Activated naive CD8-positive, alpha-beta T cell treated with anti-CD3 and anti-CD28 coated beads, Interleukin-2, amount 50 U/mL, for 24 hours (primary cell): ENCODE results near the gene HOXA10.

Experiments used
- ATAC-seq: fragments of 150-1000 bp; cut with Tn5 transposase; one replicate; pipeline ENCODE4 v1.10.0; 2021
- DNase-seq: peaks from one replicate; pipeline ENCODE4 v3.0.0; 2021
- H3K27ac Mint-ChIP-seq: one replicate; pipeline ENCODE4 v1.8.0; 2021; ENCODE audit warnings: mild to moderate bottlenecking, mixed read lengths
- H3K27me3 Mint-ChIP-seq: one replicate; pipeline ENCODE4 v1.8.0; 2021; ENCODE audit warnings: mixed read lengths
- H3K36me3 Mint-ChIP-seq: one replicate; pipeline ENCODE4 v1.8.0; 2021; ENCODE audit warnings: low read depth, mixed read lengths
- H3K4me1 Mint-ChIP-seq: one replicate; pipeline ENCODE4 v1.8.0; 2021; ENCODE audit warnings: mixed read lengths
- H3K4me3 Mint-ChIP-seq: one replicate; pipeline ENCODE4 v1.8.0; 2021; ENCODE audit warnings: mild to moderate bottlenecking, moderate library complexity, mixed read lengths
- H3K9me3 Mint-ChIP-seq: one replicate; pipeline ENCODE4 v1.8.0; 2021; ENCODE audit warnings: mixed read lengths

HOXA10 gene

GRCh38 chr7:27147199-27148030, 26.7 kb downstream of the HOXA10 start, which contains the start of gene HOXA6:
Gene HOXA6 (minus strand): TSS chr7:27147774. CDS start chr7:27147749, 25 bp downstream.
- no peaks in the 10 kb centered on the region for H3K9me3 Mint-ChIP-seq
- no peak for DNase-seq
- ATAC-seq = no peak
- H3K27ac Mint-ChIP-seq = no peak within 1 kb of the TSS
- peak within 1 kb of the TSS; percentile 26 for H3K4me3 Mint-ChIP-seq
- H3K4me1 Mint-ChIP-seq = peaks cover 27% of the 10 kb centered on the region
- no peaks in the 10 kb centered on the region for H3K36me3 Mint-ChIP-seq
- H3K27me3 Mint-ChIP-seq = peaks cover 74% of the 10 kb centered on the region

- Mint-ChIP-seq H3K4me1 (peaks cover 21% of the 10 kb centered on the region), H3K27ac (no peak overlapping the region), H3K27me3 (peaks cover 67% of the 10 kb centered on the region), H3K9me3 (no peaks in the 10 kb centered on the region), H3K36me3 (no peaks in the 10 kb centered on the region), H3K4me3 (no peak overlapping the region)
- DNase-seq (no peak), ATAC-seq (no peak)
These were observed 27.5 kb downstream of the HOXA10 start for GRCh38 chr7:27146491-27147198.

- Mint-ChIP-seq H3K4me3 (no peak overlapping the region), H3K4me1 (peaks cover 14% of the 10 kb centered on the region), H3K9me3 (no peaks in the 10 kb centered on the region), H3K36me3 (no peaks in the 10 kb centered on the region), H3K27me3 (peaks cover 63% of the 10 kb centered on the region), H3K27ac (no peak overlapping the region)
- ATAC-seq = no peak
- DNase-seq = no peak
These were observed 28.2 kb downstream of the HOXA10 start for GRCh38 chr7:27145914-27146412.

- H3K27me3 Mint-ChIP-seq = peaks cover 59% of the 10 kb centered on the region
- DNase-seq (no peak), ATAC-seq (no peak)
- H3K4me1 Mint-ChIP-seq = peaks cover 10% of the 10 kb centered on the region
- no peak overlapping the region for H3K27ac Mint-ChIP-seq
- no peaks in the 10 kb centered on the region for H3K36me3 Mint-ChIP-seq
- H3K4me3 Mint-ChIP-seq = no peak overlapping the region
- no peaks in the 10 kb centered on the region for H3K9me3 Mint-ChIP-seq
These were observed 28.8 kb downstream of the HOXA10 start for GRCh38 chr7:27145165-27145913.

- Mint-ChIP-seq H3K4me3 (no peak overlapping the region), H3K36me3 (no peaks in the 10 kb centered on the region), H3K9me3 (no peaks in the 10 kb centered on the region), H3K4me1 (peaks cover 8% of the 10 kb centered on the region), H3K27ac (no peak overlapping the region), H3K27me3 (peaks cover 54% of the 10 kb centered on the region)
- no peak for ATAC-seq
- no peak for DNase-seq
These were observed 29.3 kb downstream of the HOXA10 start for GRCh38 chr7:27144781-27145164.

- DNase-seq = no peak
- Mint-ChIP-seq H3K4me1 (peaks cover 8% of the 10 kb centered on the region), H3K27ac (no peak overlapping the region), H3K9me3 (no peaks in the 10 kb centered on the region), H3K27me3 (peaks cover 48% of the 10 kb centered on the region), H3K4me3 (no peak overlapping the region), H3K36me3 (no peaks in the 10 kb centered on the region)
- no peak for ATAC-seq
These were observed 30.0 kb downstream of the HOXA10 start for GRCh38 chr7:27143950-27144780.

GRCh38 chr7:27143023-27143949, 30.8 kb downstream of the HOXA10 start, which contains the start of gene HOXA5:
Gene HOXA5 (minus strand): TSS chr7:27143681. CDS start chr7:27143607, 74 bp downstream.
- Mint-ChIP-seq H3K27ac (no peak within 1 kb of the TSS), H3K9me3 (no peaks in the 10 kb centered on the region), H3K36me3 (no peaks in the 10 kb centered on the region)

GRCh38 chr7:27142580-27143022, 31.5 kb downstream of the HOXA10 start:
- H3K4me3 Mint-ChIP-seq = no peak overlapping the region
- no peak overlapping the region for H3K27ac Mint-ChIP-seq
- peaks cover 50% of the 10 kb centered on the region for H3K27me3 Mint-ChIP-seq

More at GRCh38 chr7:27143023-27143949, 30.8 kb downstream of the HOXA10 start, which contains the start of gene HOXA5:
- H3K27me3 Mint-ChIP-seq = peaks cover 47% of the 10 kb centered on the region
- ATAC-seq (no peak), DNase-seq (no peak)
- H3K4me3 Mint-ChIP-seq = no peak within 1 kb of the TSS
- peaks cover 5% of the 10 kb centered on the region for H3K4me1 Mint-ChIP-seq

GRCh38 chr7:27141923-27142579, 32.1 kb downstream of the HOXA10 start:
- Mint-ChIP-seq H3K27ac (no peak overlapping the region), H3K27me3 (peaks cover 49% of the 10 kb centered on the region)
- no peak for ATAC-seq

More at GRCh38 chr7:27142580-27143022, 31.5 kb downstream of the HOXA10 start:
- ATAC-seq (no peak), DNase-seq (no peak)
- peaks cover 2% of the 10 kb centered on the region for H3K4me1 Mint-ChIP-seq
- no peaks in the 10 kb centered on the region for H3K9me3 Mint-ChIP-seq
- H3K36me3 Mint-ChIP-seq = no peaks in the 10 kb centered on the region

GRCh38 chr7:27141137-27141922, 32.8 kb downstream of the HOXA10 start:
- Mint-ChIP-seq H3K4me3 (no peak overlapping the region), H3K27me3 (peaks cover 47% of the 10 kb centered on the region), H3K27ac (no peak overlapping the region), H3K9me3 (no peaks in the 10 kb centered on the region), H3K4me1 (peaks cover 4% of the 10 kb centered on the region), H3K36me3 (no peaks in the 10 kb centered on the region)
- DNase-seq (no peak), ATAC-seq (no peak)

More at GRCh38 chr7:27141923-27142579, 32.1 kb downstream of the HOXA10 start:
- no peaks in the 10 kb centered on the region for H3K9me3 Mint-ChIP-seq
- no peaks in the 10 kb centered on the region for H3K36me3 Mint-ChIP-seq
- peaks cover 4% of the 10 kb centered on the region for H3K4me1 Mint-ChIP-seq
- no peak for DNase-seq
- no peak overlapping the region for H3K4me3 Mint-ChIP-seq

- H3K36me3 Mint-ChIP-seq = no peaks in the 10 kb centered on the region
- no peak overlapping the region for H3K4me3 Mint-ChIP-seq
- DNase-seq (no peak), ATAC-seq (no peak)
- H3K27me3 Mint-ChIP-seq = peaks cover 52% of the 10 kb centered on the region
- no peaks in the 10 kb centered on the region for H3K9me3 Mint-ChIP-seq
- peaks cover 11% of the 10 kb centered on the region for H3K4me1 Mint-ChIP-seq
- no peak overlapping the region for H3K27ac Mint-ChIP-seq
These were observed 33.8 kb downstream of the HOXA10 start for GRCh38 chr7:27140126-27140857.
